Transverse colon (tissue), 4 donors: ENCODE data around the gene UBFD1.

Experiments
- EP300 ChIP-seq: sonication (generic); formaldehyde crosslinking; IDR thresholded peaks from one replicate; pipeline ENCODE4 v1.6.1; 2017; ENCODE audit warnings: antibody characterized with exemption, low read depth
- POLR2A ChIP-seq: fragments of 450-650 bp; IDR thresholded peaks from one replicate; pipeline ENCODE4 v1.6.1; 2016; ENCODE audit warnings: antibody characterized with exemption, mild to moderate bottlenecking, moderate library complexity
- POLR2AphosphoS5 ChIP-seq, 3 donors: sonication (generic); formaldehyde crosslinking; IDR thresholded peaks; one replicate each; pipeline ENCODE4 v1.6.1; 2016; ENCODE audit warnings: antibody characterized with exemption in 3 of 3
- TF ChIP-seq, protein P1 (sequence below), 5 experiments: fragments of 200-600 bp in 3 of 5; fragments of 450-650 bp in 2 of 5; sonication (generic) in 3 of 5; IDR thresholded peaks; 1 replicate in 2 of 5; 2 replicates in 3 of 5; pipeline ENCODE4 v1.5.1; 2016 to 2017; ENCODE audit warnings: antibody characterized with exemption in 5 of 5, inconsistent platforms in 3 of 5, mild to moderate bottlenecking in 2 of 5, moderate library complexity in 1 of 5

- TF ChIP-seq, protein P1, sequence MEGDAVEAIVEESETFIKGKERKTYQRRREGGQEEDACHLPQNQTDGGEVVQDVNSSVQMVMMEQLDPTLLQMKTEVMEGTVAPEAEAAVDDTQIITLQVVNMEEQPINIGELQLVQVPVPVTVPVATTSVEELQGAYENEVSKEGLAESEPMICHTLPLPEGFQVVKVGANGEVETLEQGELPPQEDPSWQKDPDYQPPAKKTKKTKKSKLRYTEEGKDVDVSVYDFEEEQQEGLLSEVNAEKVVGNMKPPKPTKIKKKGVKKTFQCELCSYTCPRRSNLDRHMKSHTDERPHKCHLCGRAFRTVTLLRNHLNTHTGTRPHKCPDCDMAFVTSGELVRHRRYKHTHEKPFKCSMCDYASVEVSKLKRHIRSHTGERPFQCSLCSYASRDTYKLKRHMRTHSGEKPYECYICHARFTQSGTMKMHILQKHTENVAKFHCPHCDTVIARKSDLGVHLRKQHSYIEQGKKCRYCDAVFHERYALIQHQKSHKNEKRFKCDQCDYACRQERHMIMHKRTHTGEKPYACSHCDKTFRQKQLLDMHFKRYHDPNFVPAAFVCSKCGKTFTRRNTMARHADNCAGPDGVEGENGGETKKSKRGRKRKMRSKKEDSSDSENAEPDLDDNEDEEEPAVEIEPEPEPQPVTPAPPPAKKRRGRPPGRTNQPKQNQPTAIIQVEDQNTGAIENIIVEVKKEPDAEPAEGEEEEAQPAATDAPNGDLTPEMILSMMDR (IDR thresholded peaks at IDR 0.05) = no peak
- TF ChIP-seq EP300 = no peak
- no peak for TF ChIP-seq POLR2A
- TF ChIP-seq POLR2AphosphoS5 (IDR thresholded peaks at IDR 0.05) = no peak
These were observed 33.6 kb upstream of the UBFD1 start for GRCh38 chr16:23523876-23524385.
